Measurements from ENCODE around the gene MYMX. TPM values are rescaled to one million over a fixed set of nuclear protein-coding genes. Genes with fewer than 3 reads are reported as not detected.

MYMX gene
- total RNA-seq, 6 donors from 2014 or later: 0.46 TPM; not detected in 5

DNA sequence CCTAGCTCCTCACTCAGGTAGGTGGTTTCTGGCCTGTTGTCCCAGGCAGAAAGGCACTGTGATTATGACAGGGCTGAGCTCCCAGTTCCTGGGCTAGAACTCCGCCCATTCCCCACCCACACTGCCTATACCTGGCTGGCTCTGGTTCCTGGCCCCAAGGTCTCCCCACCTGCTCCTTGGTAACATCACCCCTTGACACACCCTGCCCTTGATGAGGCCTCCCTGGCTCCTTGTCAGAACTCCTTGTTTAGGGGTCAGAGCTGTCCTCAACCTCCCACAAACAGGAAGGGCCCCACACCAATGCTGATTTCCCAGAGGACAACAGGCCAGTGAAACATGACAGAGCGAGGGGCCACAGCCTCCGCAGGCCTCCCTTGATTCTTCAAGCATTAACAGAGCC, 15.5 kb upstream of the MYMX start:
- ATAC-seq (ENCODE audit: low FRiP score in 2 of 2) (no peak), DNase-seq (no peak)
- Histone ChIP-seq H3K4me3 (no peak overlapping the region), H3K9me3 (no peaks in the 10 kb centered on the region), H3K27ac (no peak overlapping the region), H3K4me1 (no peaks in the 10 kb centered on the region), H3K36me3 (no peaks in the 10 kb centered on the region), H3K27me3 (no peaks in the 10 kb centered on the region)
- TF ChIP-seq CTCF (IDR thresholded peaks at IDR 0.05) (no peak), EP300 (IDR thresholded peaks at IDR 0.05) (no peak), POLR2AphosphoS5 (IDR thresholded peaks at IDR 0.05) (no peak), POLR2A (IDR thresholded peaks at IDR 0.05) (no peak)
- 68 to 89% methylated on average over 3 of the region's 3 CpGs for WGBS, 2 donors

- H3K9me3 ChIP-seq: no peaks in the 10 kb centered on the region
- ATAC-seq (ENCODE audit: low FRiP score in 2 of 2) (no peak), DNase-seq (no peak)
- TF ChIP-seq EP300 (IDR thresholded peaks at IDR 0.05): no peak
- no peak for TF ChIP-seq POLR2AphosphoS5 (IDR thresholded peaks at IDR 0.05)
- no peak for TF ChIP-seq CTCF (IDR thresholded peaks at IDR 0.05)
- TF ChIP-seq POLR2A (IDR thresholded peaks at IDR 0.05): no peak
- H3K4me1 ChIP-seq: no peaks in the 10 kb centered on the region
- no peak overlapping the region for H3K4me3 ChIP-seq
- no peaks in the 10 kb centered on the region for H3K36me3 ChIP-seq
- H3K27ac ChIP-seq: no peak overlapping the region
- H3K27me3 ChIP-seq: no peaks in the 10 kb centered on the region
- WGBS, 2 donors: 84 to 91% methylated on average over 9 to 11 of the region's 11 CpGs
Observed at GRCh38 chr6:44201638-44202303, 15.0 kb upstream of the MYMX start.

DNA sequence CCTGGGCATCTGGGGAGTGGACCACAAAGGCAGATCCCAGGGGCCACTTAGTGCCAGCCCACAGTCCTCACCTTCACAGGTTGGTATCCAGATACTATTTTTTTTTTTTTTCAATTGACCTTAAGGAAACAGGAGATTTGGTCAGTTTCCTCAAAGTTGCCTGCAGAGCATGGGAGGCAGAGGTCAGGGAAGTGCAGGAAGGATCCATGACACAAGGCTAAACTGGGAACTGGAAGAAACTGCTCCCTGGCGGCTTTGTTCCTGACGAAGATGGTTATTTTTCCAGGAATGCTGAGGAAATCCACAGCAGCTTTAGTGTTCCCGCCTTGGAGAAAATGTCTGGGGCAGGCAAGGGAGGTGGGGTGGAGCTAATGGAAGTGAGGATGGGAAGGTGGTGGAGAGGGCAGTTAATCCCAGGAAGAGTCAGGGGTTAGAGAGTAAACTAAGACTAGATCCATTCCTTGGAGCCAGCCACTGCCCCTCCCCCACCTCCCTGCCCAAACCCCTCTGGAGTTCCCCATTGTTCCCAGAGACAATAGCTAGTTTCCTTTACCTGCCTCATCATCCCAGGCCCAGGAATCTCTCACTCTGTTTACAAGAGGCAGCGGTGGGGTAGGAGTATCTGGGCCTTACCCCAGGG, 14.3 kb upstream of the MYMX start:
- no peak for ATAC-seq (ENCODE audit: low FRiP score in 2 of 2)
- WGBS, 2 donors: 72 to 87% methylated on average over 4 of the region's 4 CpGs
- DNase-seq: no peak
- Histone ChIP-seq H3K9me3 (no peaks in the 10 kb centered on the region), H3K36me3 (no peaks in the 10 kb centered on the region), H3K4me3 (no peak overlapping the region), H3K4me1 (no peaks in the 10 kb centered on the region), H3K27me3 (no peaks in the 10 kb centered on the region), H3K27ac (no peak overlapping the region)
- no peak for TF ChIP-seq POLR2A (IDR thresholded peaks at IDR 0.05)
- no peak for TF ChIP-seq EP300 (IDR thresholded peaks at IDR 0.05)
- TF ChIP-seq POLR2AphosphoS5 (IDR thresholded peaks at IDR 0.05): no peak
- no peak for TF ChIP-seq CTCF (IDR thresholded peaks at IDR 0.05)

GRCh38 chr6:44202972-44203750, 13.6 kb upstream of the MYMX start:
- H3K27me3 ChIP-seq: no peaks in the 10 kb centered on the region
- no peak for TF ChIP-seq POLR2AphosphoS5 (IDR thresholded peaks at IDR 0.05)
- no peak for TF ChIP-seq CTCF (IDR thresholded peaks at IDR 0.05)
- no peaks in the 10 kb centered on the region for H3K9me3 ChIP-seq
- 89 to 91% methylated on average over 6 to 11 of the region's 11 CpGs for WGBS, 2 donors
- DNase-seq (no peak), ATAC-seq (ENCODE audit: low FRiP score in 2 of 2) (no peak)
- H3K36me3 ChIP-seq: no peaks in the 10 kb centered on the region
- no peak overlapping the region for H3K27ac ChIP-seq
- H3K4me3 ChIP-seq: no peak overlapping the region
- no peaks in the 10 kb centered on the region for H3K4me1 ChIP-seq
